Measurements from ENCODE around the gene DNAJC4.

Gene DNAJC4

GRCh38 chr11:64251016-64251752, 20.8 kb downstream of the DNAJC4 start, which contains the start of gene PLCB3:
Gene PLCB3, plus strand, starts transcription at chr11:64251530. Its CDS starts 120 bp downstream, at chr11:64251650.
- H3K4me3 ChIP-seq (ENCODE audit: low read length in 2 of 2), result peak within 1 kb of the TSS; percentile 81 to 85
- peak within 1 kb of the TSS; percentile 84 to 93 for H3K9ac ChIP-seq (ENCODE audit: low read depth in 1 of 2, low read length in 2 of 2)
- peaks cover 30% of the 10 kb centered on the region in 2 donors for H3K4me1 ChIP-seq (ENCODE audit: control insufficient read depth in 2 of 2, insufficient read depth in 2 of 2, low read length in 2 of 2)
- peak within 1 kb of the TSS; percentile 85 to 86 for H3K27ac ChIP-seq (ENCODE audit: low read depth in 2 of 2, low read length in 2 of 2)
- H3K9me3 ChIP-seq (ENCODE audit: control insufficient read depth in 2 of 2, low read length in 2 of 2), result no peaks in the 10 kb centered on the region
- no peaks in the 10 kb centered on the region for H3K27me3 ChIP-seq (ENCODE audit: control insufficient read depth in 2 of 2, insufficient read depth in 2 of 2, low read length in 2 of 2)
- peaks cover 17% of the 10 kb centered on the region in 2 donors for H3K36me3 ChIP-seq (ENCODE audit: control insufficient read depth in 2 of 2, insufficient read depth in 2 of 2, low read length in 2 of 2)

DNA sequence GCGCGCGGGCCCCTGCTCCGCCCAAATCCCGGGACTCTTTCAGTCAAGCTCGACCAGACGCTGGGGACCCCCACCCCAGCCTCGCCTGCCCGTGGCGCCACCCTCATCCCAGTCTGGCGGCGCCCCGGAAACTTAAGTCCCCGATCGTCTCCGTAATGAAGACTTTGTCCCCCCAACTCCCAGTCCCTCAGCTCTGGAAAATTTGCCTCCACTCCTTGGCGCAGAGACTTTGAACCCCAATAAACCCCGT, 21.3 kb downstream of the DNAJC4 start:
- Histone ChIP-seq H3K4me3 (ENCODE audit: low read length in 2 of 2) (peak overlapping the region; percentile 81 to 85), H3K27me3 (ENCODE audit: control insufficient read depth in 2 of 2, insufficient read depth in 2 of 2, low read length in 2 of 2) (no peaks in the 10 kb centered on the region), H3K9ac (ENCODE audit: low read depth in 1 of 2, low read length in 2 of 2) (peak overlapping the region; percentile 84 to 93), H3K36me3 (ENCODE audit: control insufficient read depth in 2 of 2, insufficient read depth in 2 of 2, low read length in 2 of 2) (peaks cover 22% of the 10 kb centered on the region in 2 donors), H3K27ac (ENCODE audit: low read depth in 2 of 2, low read length in 2 of 2) (peak overlapping the region; percentile 85 to 86), H3K9me3 (ENCODE audit: control insufficient read depth in 2 of 2, low read length in 2 of 2) (no peaks in the 10 kb centered on the region), H3K4me1 (ENCODE audit: control insufficient read depth in 2 of 2, insufficient read depth in 2 of 2, low read length in 2 of 2) (peaks cover 30% of the 10 kb centered on the region in 2 donors)

DNA sequence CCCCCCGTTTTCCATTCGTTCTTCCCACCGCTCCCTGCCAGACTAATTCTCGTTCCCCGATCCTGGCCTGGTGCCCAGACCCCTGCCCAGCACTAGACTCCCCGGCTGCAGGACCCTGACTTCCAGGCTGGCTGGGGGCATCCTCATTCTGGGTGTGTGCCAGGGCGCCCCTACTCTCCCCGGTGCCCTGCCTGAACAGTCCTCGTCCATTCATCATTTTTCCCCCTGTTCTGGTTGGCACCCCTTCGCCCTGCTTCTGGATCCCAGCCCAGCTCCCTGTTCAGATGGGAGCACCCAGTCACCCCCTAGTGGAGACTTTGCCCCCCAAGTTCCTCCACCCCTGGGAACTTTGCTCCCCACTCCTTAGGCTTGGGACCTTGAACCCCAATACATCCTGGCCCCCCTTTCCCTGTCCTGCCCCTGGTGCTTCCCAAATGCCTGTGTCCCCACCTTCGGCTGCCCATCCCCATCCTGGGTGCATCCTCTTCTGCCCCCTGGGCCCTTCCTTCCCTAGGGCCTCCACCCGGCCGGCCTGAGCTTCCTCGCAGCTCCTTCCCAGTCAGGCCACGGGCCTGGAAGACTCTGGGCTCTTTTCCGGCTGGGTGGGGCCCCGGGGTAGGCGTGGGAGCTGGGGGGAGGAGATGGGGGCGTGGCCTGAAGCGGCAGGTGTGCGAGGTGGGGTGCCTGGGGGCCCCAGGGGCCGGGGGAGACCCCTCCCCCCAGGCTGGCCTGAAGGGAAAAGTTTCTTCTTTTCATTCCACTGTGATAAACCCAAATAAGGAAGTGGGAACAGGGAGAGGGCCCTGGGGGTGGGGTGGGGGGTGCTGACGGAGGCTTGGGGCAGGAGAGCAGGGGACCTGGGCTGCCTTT, 21.9 kb downstream of the DNAJC4 start:
- Histone ChIP-seq H3K27ac (ENCODE audit: low read depth in 2 of 2, low read length in 2 of 2) (peak overlapping the region; percentile 85 to 86), H3K9me3 (ENCODE audit: control insufficient read depth in 2 of 2, low read length in 2 of 2) (no peaks in the 10 kb centered on the region), H3K9ac (ENCODE audit: low read depth in 1 of 2, low read length in 2 of 2) (peak overlapping the region; percentile 84 to 93), H3K36me3 (ENCODE audit: control insufficient read depth in 2 of 2, insufficient read depth in 2 of 2, low read length in 2 of 2) (peaks cover 22 to 23% of the 10 kb centered on the region in 2 donors), H3K4me3 (ENCODE audit: low read length in 2 of 2) (peak overlapping the region; percentile 81 to 85), H3K4me1 (ENCODE audit: control insufficient read depth in 2 of 2, insufficient read depth in 2 of 2, low read length in 2 of 2) (peaks cover 26 to 30% of the 10 kb centered on the region in 2 donors), H3K27me3 (ENCODE audit: control insufficient read depth in 2 of 2, insufficient read depth in 2 of 2, low read length in 2 of 2) (no peaks in the 10 kb centered on the region)

- H3K4me3 ChIP-seq (ENCODE audit: low read length in 2 of 2), result peak overlapping the region; percentile 37 to 81
- H3K9ac ChIP-seq (ENCODE audit: low read depth in 1 of 2, low read length in 2 of 2), result peak overlapping the region in 1 of 2 donors; percentile 57
Observed at GRCh38 chr11:64253043-64253442, 22.7 kb downstream of the DNAJC4 start.

GRCh38 chr11:64253481-64253880, 23.1 kb downstream of the DNAJC4 start:
- peak overlapping the region in 1 of 2 donors; percentile 57 for H3K9ac ChIP-seq (ENCODE audit: low read depth in 1 of 2, low read length in 2 of 2)
- peaks cover 22 to 32% of the 10 kb centered on the region in 2 donors for H3K36me3 ChIP-seq (ENCODE audit: control insufficient read depth in 2 of 2, insufficient read depth in 2 of 2, low read length in 2 of 2)
- peak overlapping the region in 1 of 2 donors; percentile 37 for H3K4me3 ChIP-seq (ENCODE audit: low read length in 2 of 2)

More at GRCh38 chr11:64253043-64253442, 22.7 kb downstream of the DNAJC4 start:
- H3K4me1 ChIP-seq (ENCODE audit: control insufficient read depth in 2 of 2, insufficient read depth in 2 of 2, low read length in 2 of 2), result peaks cover 20 to 25% of the 10 kb centered on the region in 2 donors
- H3K36me3 ChIP-seq (ENCODE audit: control insufficient read depth in 2 of 2, insufficient read depth in 2 of 2, low read length in 2 of 2), result peaks cover 22 to 27% of the 10 kb centered on the region in 2 donors
- H3K9me3 ChIP-seq (ENCODE audit: control insufficient read depth in 2 of 2, low read length in 2 of 2), result no peaks in the 10 kb centered on the region
- no peaks in the 10 kb centered on the region for H3K27me3 ChIP-seq (ENCODE audit: control insufficient read depth in 2 of 2, insufficient read depth in 2 of 2, low read length in 2 of 2)
- H3K27ac ChIP-seq (ENCODE audit: low read depth in 2 of 2, low read length in 2 of 2), result peak overlapping the region in 1 of 2 donors; percentile 85

GRCh38 chr11:64254326-64254725, 24.0 kb downstream of the DNAJC4 start:
- no peak overlapping the region for H3K9ac ChIP-seq (ENCODE audit: low read depth in 1 of 2, low read length in 2 of 2)
- H3K27me3 ChIP-seq (ENCODE audit: control insufficient read depth in 2 of 2, insufficient read depth in 2 of 2, low read length in 2 of 2), result no peaks in the 10 kb centered on the region
- H3K4me3 ChIP-seq (ENCODE audit: low read length in 2 of 2), result no peak overlapping the region
- H3K36me3 ChIP-seq (ENCODE audit: control insufficient read depth in 2 of 2, insufficient read depth in 2 of 2, low read length in 2 of 2), result peaks cover 28 to 37% of the 10 kb centered on the region in 2 donors
- no peaks in the 10 kb centered on the region for H3K9me3 ChIP-seq (ENCODE audit: control insufficient read depth in 2 of 2, low read length in 2 of 2)
- peaks cover 20 to 23% of the 10 kb centered on the region in 2 donors for H3K4me1 ChIP-seq (ENCODE audit: control insufficient read depth in 2 of 2, insufficient read depth in 2 of 2, low read length in 2 of 2)
- no peak overlapping the region for H3K27ac ChIP-seq (ENCODE audit: low read depth in 2 of 2, low read length in 2 of 2)

More at GRCh38 chr11:64253481-64253880, 23.1 kb downstream of the DNAJC4 start:
- no peak overlapping the region for H3K27ac ChIP-seq (ENCODE audit: low read depth in 2 of 2, low read length in 2 of 2)
- peaks cover 20 to 23% of the 10 kb centered on the region in 2 donors for H3K4me1 ChIP-seq (ENCODE audit: control insufficient read depth in 2 of 2, insufficient read depth in 2 of 2, low read length in 2 of 2)
- no peaks in the 10 kb centered on the region for H3K9me3 ChIP-seq (ENCODE audit: control insufficient read depth in 2 of 2, low read length in 2 of 2)
- no peaks in the 10 kb centered on the region for H3K27me3 ChIP-seq (ENCODE audit: control insufficient read depth in 2 of 2, insufficient read depth in 2 of 2, low read length in 2 of 2)

GRCh38 chr11:64255135-64256128, 25.1 kb downstream of the DNAJC4 start:
- no peaks in the 10 kb centered on the region for H3K27me3 ChIP-seq (ENCODE audit: control insufficient read depth in 2 of 2, insufficient read depth in 2 of 2, low read length in 2 of 2)
- H3K36me3 ChIP-seq (ENCODE audit: control insufficient read depth in 2 of 2, insufficient read depth in 2 of 2, low read length in 2 of 2), result peaks cover 39 to 47% of the 10 kb centered on the region in 2 donors
- peaks cover 20 to 23% of the 10 kb centered on the region in 2 donors for H3K4me1 ChIP-seq (ENCODE audit: control insufficient read depth in 2 of 2, insufficient read depth in 2 of 2, low read length in 2 of 2)
- no peak overlapping the region for H3K4me3 ChIP-seq (ENCODE audit: low read length in 2 of 2)
- H3K9me3 ChIP-seq (ENCODE audit: control insufficient read depth in 2 of 2, low read length in 2 of 2), result no peaks in the 10 kb centered on the region
- no peak overlapping the region for H3K27ac ChIP-seq (ENCODE audit: low read depth in 2 of 2, low read length in 2 of 2)
- H3K9ac ChIP-seq (ENCODE audit: low read depth in 1 of 2, low read length in 2 of 2), result no peak overlapping the region

DNA sequence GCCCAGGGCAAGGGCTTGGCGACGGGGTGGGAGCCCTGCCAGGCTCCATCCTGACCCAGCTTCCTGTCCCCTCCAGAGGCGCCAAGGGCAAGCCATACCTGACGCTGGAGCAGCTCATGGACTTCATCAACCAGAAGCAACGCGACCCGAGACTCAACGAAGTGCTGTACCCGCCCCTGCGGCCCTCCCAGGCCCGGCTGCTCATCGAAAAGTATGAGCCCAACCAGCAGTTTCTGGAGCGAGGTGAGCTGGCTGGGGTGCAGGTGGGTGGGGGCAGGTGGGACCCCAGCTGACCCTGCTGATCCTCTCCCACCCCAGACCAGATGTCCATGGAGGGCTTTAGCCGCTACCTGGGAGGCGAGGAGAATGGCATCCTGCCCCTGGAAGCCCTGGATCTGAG, 26.0 kb downstream of the DNAJC4 start:
- Histone ChIP-seq H3K27ac (ENCODE audit: low read depth in 2 of 2, low read length in 2 of 2) (no peak overlapping the region), H3K4me3 (ENCODE audit: low read length in 2 of 2) (no peak overlapping the region), H3K9ac (ENCODE audit: low read depth in 1 of 2, low read length in 2 of 2) (no peak overlapping the region), H3K9me3 (ENCODE audit: control insufficient read depth in 2 of 2, low read length in 2 of 2) (no peaks in the 10 kb centered on the region), H3K27me3 (ENCODE audit: control insufficient read depth in 2 of 2, insufficient read depth in 2 of 2, low read length in 2 of 2) (no peaks in the 10 kb centered on the region), H3K36me3 (ENCODE audit: control insufficient read depth in 2 of 2, insufficient read depth in 2 of 2, low read length in 2 of 2) (peaks cover 41 to 50% of the 10 kb centered on the region in 2 donors), H3K4me1 (ENCODE audit: control insufficient read depth in 2 of 2, insufficient read depth in 2 of 2, low read length in 2 of 2) (peaks cover 14 to 17% of the 10 kb centered on the region in 2 donors)

GRCh38 chr11:64258356-64258755, 28.0 kb downstream of the DNAJC4 start:
- H3K4me1 ChIP-seq (ENCODE audit: control insufficient read depth in 2 of 2, insufficient read depth in 2 of 2, low read length in 2 of 2), result peaks cover 2 to 6% of the 10 kb centered on the region in 2 donors
- peaks cover 59 to 68% of the 10 kb centered on the region in 2 donors for H3K36me3 ChIP-seq (ENCODE audit: control insufficient read depth in 2 of 2, insufficient read depth in 2 of 2, low read length in 2 of 2)
- H3K4me3 ChIP-seq (ENCODE audit: low read length in 2 of 2), result no peak overlapping the region
- no peaks in the 10 kb centered on the region for H3K9me3 ChIP-seq (ENCODE audit: control insufficient read depth in 2 of 2, low read length in 2 of 2)
- no peak overlapping the region for H3K9ac ChIP-seq (ENCODE audit: low read depth in 1 of 2, low read length in 2 of 2)
- no peak overlapping the region for H3K27ac ChIP-seq (ENCODE audit: low read depth in 2 of 2, low read length in 2 of 2)
- H3K27me3 ChIP-seq (ENCODE audit: control insufficient read depth in 2 of 2, insufficient read depth in 2 of 2, low read length in 2 of 2), result no peaks in the 10 kb centered on the region

All from mucosa of rectum (tissue), 2 donors.